Endothelial cell of umbilical vein (primary cell): ENCODE results near the gene C6orf141. TPM values are rescaled to one million over a fixed set of nuclear protein-coding genes. Genes with fewer than 3 reads are reported as not detected.
A peak's percentile ranks its signal among the peaks of the same experiment; 100 is the strongest.

Source experiments
- BruUV-seq: library from RNA; stranded (reverse); fragments of 400-500 nt; replicated peaks from 2 replicates; lab custom pipeline; 2021; lab: Mats Ljungman, UMichigan
- CTCF ChIA-PET: fragments of 300-600, 350-600 bp; sonication (Branson Sonifier 250); formaldehyde crosslinking; loops from one replicate; lab custom pipeline; 2021; ENCODE audit warnings: antibody characterized with exemption, inconsistent platforms; lab: Charles Lee
- POLR2A ChIA-PET: fragments of 300-600, 350-600 bp; sonication (Branson Sonifier 250); formaldehyde crosslinking; loops from one replicate; lab custom pipeline; 2021; ENCODE audit warnings: antibody characterized with exemption, inconsistent platforms; lab: Charles Lee
- DNase-seq: peaks from one replicate; pipeline ENCODE4 v3.0.0-alpha.2; 2011; ENCODE audit warnings: low read depth, low spot score
- FAIRE-seq: peaks from 2 replicates; lab custom pipeline; 2011; peaks lifted over from hg19 to GRCh38; lab: Jason Lieb, UNC
- H2AFZ ChIP-seq: 2 replicates; pipeline ENCODE4 v1.6.0; 2012; ENCODE audit warnings: low read depth, low read length, control low read depth, inconsistent platforms
- H3K27ac ChIP-seq: 2 replicates; pipeline ENCODE4 v1.5.1; 2011; ENCODE audit warnings: low read depth, mild to moderate bottlenecking, control low read depth, low read length, moderate library complexity; ENCODE audit not compliant: insufficient read depth
- H3K27me3 ChIP-seq, 2 experiments: 2 replicates each; pipeline versions ENCODE4 v1.6.0 to v1.6.1; 2011; ENCODE audit warnings: low read length in 2 of 2, mixed read lengths in 1 of 2; ENCODE audit not compliant: control insufficient read depth in 2 of 2, insufficient read depth in 2 of 2
- H3K36me3 ChIP-seq, 2 experiments: 2 replicates in 1 of 2; 3 replicates in 1 of 2; pipeline ENCODE4 v1.5.1; 2011; ENCODE audit warnings: low read length in 2 of 2, mild to moderate bottlenecking in 1 of 2, moderate library complexity in 1 of 2; ENCODE audit not compliant: control insufficient read depth in 2 of 2, insufficient read depth in 2 of 2; ENCODE audit errors: extremely low read depth in 1 of 2
- H3K4me1 ChIP-seq: 3 replicates; pipeline ENCODE4 v1.5.1; 2011; ENCODE audit warnings: mild to moderate bottlenecking, low read length; ENCODE audit not compliant: control insufficient read depth, insufficient read depth; ENCODE audit errors: extremely low read depth
- H3K4me2 ChIP-seq: 2 replicates; pipeline ENCODE4 v1.6.1; 2011; ENCODE audit warnings: low read length, control low read depth, mixed read lengths; ENCODE audit not compliant: insufficient read depth
- H3K4me3 ChIP-seq, 3 experiments: fragments of 200-600 bp in 1 of 3; sonication (generic), shearing (Covaris generic) in 1 of 3; replicated peaks in 1 of 3; 2 replicates each; pipeline ENCODE4 v1.5.1; 2011 to 2016; ENCODE audit warnings: control low read depth in 3 of 3, low read length in 3 of 3, mild to moderate bottlenecking in 2 of 3, inconsistent platforms in 1 of 3, low read depth in 1 of 3, moderate library complexity in 1 of 3; ENCODE audit not compliant: insufficient read depth in 1 of 3
- H3K79me2 ChIP-seq: 2 replicates; pipeline ENCODE4 v1.6.0; 2012; ENCODE audit warnings: low read length, inconsistent platforms; ENCODE audit not compliant: control insufficient read depth, insufficient read depth
- H3K9ac ChIP-seq: replicated peaks from 2 replicates; pipeline ENCODE3; 2011; ENCODE audit warnings: low read length, control low read depth; ENCODE audit not compliant: insufficient read depth; ENCODE audit errors: extremely low read depth
- H3K9me1 ChIP-seq: replicated peaks from 3 replicates; pipeline ENCODE4 v1.6.0; 2011; ENCODE audit warnings: mild to moderate bottlenecking, low read length; ENCODE audit not compliant: control insufficient read depth, insufficient read depth; ENCODE audit errors: extremely low read depth
- H3K9me3 ChIP-seq: replicated peaks from 2 replicates; pipeline ENCODE4 v1.5.1; 2012; ENCODE audit warnings: low read length, inconsistent platforms; ENCODE audit not compliant: control insufficient read depth, insufficient read depth
- H4K20me1 ChIP-seq: replicated peaks from 2 replicates; pipeline ENCODE3; 2011; ENCODE audit warnings: mild to moderate bottlenecking, low read length; ENCODE audit not compliant: control insufficient read depth, insufficient read depth; ENCODE audit errors: extremely low read depth
- EZH2 ChIP-seq: IDR thresholded peaks from 2 replicates; pipeline ENCODE4 v1.6.1; 2012; ENCODE audit warnings: borderline replicate concordance, low read depth, mild to moderate bottlenecking, moderate library complexity, low read length, inconsistent platforms; ENCODE audit not compliant: severe bottlenecking
- FOS ChIP-seq: IDR thresholded peaks from 2 replicates; pipeline ENCODE4 v1.6.1; 2011; ENCODE audit warnings: mild to moderate bottlenecking, low read length, moderate library complexity, borderline replicate concordance; ENCODE audit not compliant: insufficient read depth
- GATA2 ChIP-seq: IDR thresholded peaks from 2 replicates; pipeline ENCODE4 v1.7.0; 2011; ENCODE audit warnings: low read depth, mild to moderate bottlenecking, moderate library complexity, mixed read lengths, low read length; ENCODE audit not compliant: insufficient read length, insufficient read depth
- JUN ChIP-seq: IDR thresholded peaks from 2 replicates; pipeline ENCODE4 v1.6.1; 2011; ENCODE audit warnings: borderline replicate concordance, low read depth; ENCODE audit not compliant: insufficient read length, insufficient read depth
- MYC ChIP-seq: IDR thresholded peaks from one replicate; pipeline ENCODE4 v1.6.1; 2011; ENCODE audit warnings: mild to moderate bottlenecking, low read depth, low read length
- POLR2A ChIP-seq: IDR thresholded peaks from 2 replicates; pipeline ENCODE4 v1.6.1; 2012; ENCODE audit warnings: low read depth, mild to moderate bottlenecking, control low read depth, low read length
- POLR2AphosphoS5 ChIP-seq: IDR thresholded peaks from 2 replicates; pipeline ENCODE4 v1.6.1; 2012; ENCODE audit warnings: low read depth, mild to moderate bottlenecking, control low read depth, low read length, moderate library complexity; ENCODE audit not compliant: insufficient read depth
- dilution Hi-C: fragments of 300-500 bp; cut with MboI; formaldehyde crosslinking; loops from one replicate; pipeline ENCODE4 v1.15.0; 2019; ENCODE audit warnings: low sequenced_read_pairs; ENCODE audit not compliant: extremely low pct_ligation_motif_present
- intact Hi-C: fragments of 100-400 bp; cut with micrococcal nuclease; formaldehyde crosslinking; loops from one replicate; pipeline ENCODE4 v1.10.0; 2022
- polyA plus RNA-seq, 4 experiments: library from polyadenylated mRNA; depleted of rRNA in 3 of 4; stranded (reverse) in 3 of 4; unstranded in 1 of 4; fragments of >200 nt; gene quantifications; 2 replicates each; pipeline versions ENCODE4 v1.2.1 to v1.2.3, GENCODE V29; 2011 to 2012; ENCODE audit warnings: missing spikeins in 1 of 4
- total RNA-seq: library from RNA; stranded (reverse); gene quantifications from 2 replicates; pipeline ENCODE4 v1.2.3, GENCODE V29; 2021
- TF ChIP-seq, protein P1 (sequence below): IDR thresholded peaks from 2 replicates; pipeline ENCODE4 v1.6.1; 2011; ENCODE audit not compliant: insufficient read depth, insufficient read length
- TF ChIP-seq, protein P2 (sequence below), 2 donors: IDR thresholded peaks; 1 replicate in 1 of 2; 2 replicates in 1 of 2; pipeline ENCODE4 v1.5.1; 2011; ENCODE audit warnings: low read length in 2 of 2, mild to moderate bottlenecking in 2 of 2, moderate library complexity in 2 of 2, control low read depth in 1 of 2, inconsistent platforms in 1 of 2, low read depth in 1 of 2; ENCODE audit not compliant: insufficient read depth in 1 of 2; ENCODE audit errors: extremely low read depth in 1 of 2

The C6orf141 gene
- total and polyA plus RNA-seq, 2 donors (not counting 3 experiments of a cell fraction or from before 2014, with no cell fraction given): 5.7 to 15.5 TPM

- Histone ChIP-seq H3K4me2 (peak overlapping the region; percentile 73), H3K9me1 (no peaks in the 10 kb centered on the region), H3K27ac (peak overlapping the region; percentile 76), H3K27me3 (peaks cover 0 to 1% of the 10 kb centered on the region in 2 experiments), H3K79me2 (peaks cover 21% of the 10 kb centered on the region), H4K20me1 (no peaks in the 10 kb centered on the region), H3K4me1 (peaks cover 32% of the 10 kb centered on the region), H3K9me3 (no peaks in the 10 kb centered on the region), H2AFZ (no peak overlapping the region), H3K9ac (no peak overlapping the region), H3K4me3 (no peak overlapping the region), H3K36me3 (no peaks in the 10 kb centered on the region)
- FAIRE-seq (no peak), DNase-seq (no peak)
- BruUV-seq: no TSS peak
- ChIA-PET CTCF (no interaction called here), POLR2A (no interaction called here)
- intact Hi-C loops (loop anchor here (1.0 kb wide), 1 partner anchor 10 kb away; no protein-coding TSS in a partner anchor), dilution Hi-C loops (no loop called here)
- TF ChIP-seq POLR2A (no peak), MYC (no peak), GATA2 (no peak), JUN (no peak), POLR2AphosphoS5 (no peak), EZH2 (no peak)
- TF ChIP-seq, protein P1, sequence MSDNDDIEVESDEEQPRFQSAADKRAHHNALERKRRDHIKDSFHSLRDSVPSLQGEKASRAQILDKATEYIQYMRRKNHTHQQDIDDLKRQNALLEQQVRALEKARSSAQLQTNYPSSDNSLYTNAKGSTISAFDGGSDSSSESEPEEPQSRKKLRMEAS: no peak
These were observed 5.5 kb downstream of the C6orf141 start for GRCh38 chr6:49555951-49556350.

- H2AFZ ChIP-seq: peak overlapping the region; percentile 36
- H3K4me2 ChIP-seq: peak overlapping the region; percentile 73
- H3K4me3 ChIP-seq: no peak overlapping the region
- H3K9me3 ChIP-seq: no peaks in the 10 kb centered on the region
- BruUV-seq: no TSS peak
- DNase-seq (peak; percentile 95), FAIRE-seq (peak; percentile 80)
- intact Hi-C loops (loop anchor here (1.0 kb wide), 1 partner anchor 10 kb away; no protein-coding TSS in a partner anchor), dilution Hi-C loops (no loop called here)
- no peaks in the 10 kb centered on the region for H3K27me3 ChIP-seq
- POLR2A ChIA-PET: no interaction called here
- peaks cover 16% of the 10 kb centered on the region for H3K79me2 ChIP-seq
- peak overlapping the region; percentile 46 for H3K9ac ChIP-seq
- no peaks in the 10 kb centered on the region for H3K36me3 ChIP-seq
- CTCF ChIA-PET: no interaction called here
- H3K27ac ChIP-seq: peak overlapping the region; percentile 76
- H3K4me1 ChIP-seq: peaks cover 28% of the 10 kb centered on the region
- TF ChIP-seq, protein P2, sequence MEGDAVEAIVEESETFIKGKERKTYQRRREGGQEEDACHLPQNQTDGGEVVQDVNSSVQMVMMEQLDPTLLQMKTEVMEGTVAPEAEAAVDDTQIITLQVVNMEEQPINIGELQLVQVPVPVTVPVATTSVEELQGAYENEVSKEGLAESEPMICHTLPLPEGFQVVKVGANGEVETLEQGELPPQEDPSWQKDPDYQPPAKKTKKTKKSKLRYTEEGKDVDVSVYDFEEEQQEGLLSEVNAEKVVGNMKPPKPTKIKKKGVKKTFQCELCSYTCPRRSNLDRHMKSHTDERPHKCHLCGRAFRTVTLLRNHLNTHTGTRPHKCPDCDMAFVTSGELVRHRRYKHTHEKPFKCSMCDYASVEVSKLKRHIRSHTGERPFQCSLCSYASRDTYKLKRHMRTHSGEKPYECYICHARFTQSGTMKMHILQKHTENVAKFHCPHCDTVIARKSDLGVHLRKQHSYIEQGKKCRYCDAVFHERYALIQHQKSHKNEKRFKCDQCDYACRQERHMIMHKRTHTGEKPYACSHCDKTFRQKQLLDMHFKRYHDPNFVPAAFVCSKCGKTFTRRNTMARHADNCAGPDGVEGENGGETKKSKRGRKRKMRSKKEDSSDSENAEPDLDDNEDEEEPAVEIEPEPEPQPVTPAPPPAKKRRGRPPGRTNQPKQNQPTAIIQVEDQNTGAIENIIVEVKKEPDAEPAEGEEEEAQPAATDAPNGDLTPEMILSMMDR (IDR thresholded peaks at IDR 0.05; ENCODE audit: extremely low read depth in 1 of 2, insufficient read depth in 1 of 2, low read depth in 1 of 2, low read length in 2 of 2): no peak
- TF ChIP-seq POLR2AphosphoS5: peak; percentile 57
- TF ChIP-seq JUN: peak; percentile 80
- TF ChIP-seq, protein P1: no peak
- no peak for TF ChIP-seq EZH2
- TF ChIP-seq FOS: peak; percentile 96
- no peaks in the 10 kb centered on the region for H4K20me1 ChIP-seq
- H3K9me1 ChIP-seq: no peaks in the 10 kb centered on the region
These were observed 6.0 kb downstream of the C6orf141 start for GRCh38 chr6:49556429-49556837.
